ENCODE results near the gene CIRBP.

CIRBP gene

DNA sequence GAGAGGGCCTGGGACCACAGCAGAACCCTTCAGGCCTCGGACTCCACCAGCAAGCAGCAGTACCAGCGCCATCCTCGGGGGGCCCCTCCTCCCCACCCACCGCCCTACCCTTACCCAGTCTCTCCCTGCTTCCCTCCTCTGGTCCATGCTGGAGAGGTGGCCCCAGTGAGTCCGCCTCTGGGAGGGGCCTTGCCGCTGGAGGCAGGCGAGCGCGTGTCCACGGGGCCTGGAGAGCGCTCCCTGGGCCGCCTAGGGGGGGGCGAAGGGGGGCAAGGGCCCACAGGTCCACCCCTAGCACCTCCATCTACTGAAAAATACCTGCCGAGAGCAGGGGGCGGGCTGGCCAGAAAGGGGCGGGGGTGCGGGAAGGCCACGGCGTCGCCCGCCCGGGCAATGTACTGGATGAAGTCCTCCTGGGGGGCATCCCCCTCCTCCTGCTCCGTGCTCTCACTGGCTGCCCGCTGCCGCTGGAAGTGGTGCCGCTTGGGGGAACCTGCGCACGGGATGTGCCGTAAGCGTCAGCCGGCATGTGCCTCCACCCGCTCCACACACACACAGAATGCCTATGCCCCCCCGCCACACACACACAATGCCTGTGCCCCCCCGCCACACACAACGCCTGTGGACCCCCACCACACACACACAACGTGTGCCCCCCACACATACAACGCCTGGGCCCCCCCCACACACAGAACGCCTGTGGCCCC, 38.2 kb upstream of the CIRBP start:
- ATAC-seq = no peak

DNA sequence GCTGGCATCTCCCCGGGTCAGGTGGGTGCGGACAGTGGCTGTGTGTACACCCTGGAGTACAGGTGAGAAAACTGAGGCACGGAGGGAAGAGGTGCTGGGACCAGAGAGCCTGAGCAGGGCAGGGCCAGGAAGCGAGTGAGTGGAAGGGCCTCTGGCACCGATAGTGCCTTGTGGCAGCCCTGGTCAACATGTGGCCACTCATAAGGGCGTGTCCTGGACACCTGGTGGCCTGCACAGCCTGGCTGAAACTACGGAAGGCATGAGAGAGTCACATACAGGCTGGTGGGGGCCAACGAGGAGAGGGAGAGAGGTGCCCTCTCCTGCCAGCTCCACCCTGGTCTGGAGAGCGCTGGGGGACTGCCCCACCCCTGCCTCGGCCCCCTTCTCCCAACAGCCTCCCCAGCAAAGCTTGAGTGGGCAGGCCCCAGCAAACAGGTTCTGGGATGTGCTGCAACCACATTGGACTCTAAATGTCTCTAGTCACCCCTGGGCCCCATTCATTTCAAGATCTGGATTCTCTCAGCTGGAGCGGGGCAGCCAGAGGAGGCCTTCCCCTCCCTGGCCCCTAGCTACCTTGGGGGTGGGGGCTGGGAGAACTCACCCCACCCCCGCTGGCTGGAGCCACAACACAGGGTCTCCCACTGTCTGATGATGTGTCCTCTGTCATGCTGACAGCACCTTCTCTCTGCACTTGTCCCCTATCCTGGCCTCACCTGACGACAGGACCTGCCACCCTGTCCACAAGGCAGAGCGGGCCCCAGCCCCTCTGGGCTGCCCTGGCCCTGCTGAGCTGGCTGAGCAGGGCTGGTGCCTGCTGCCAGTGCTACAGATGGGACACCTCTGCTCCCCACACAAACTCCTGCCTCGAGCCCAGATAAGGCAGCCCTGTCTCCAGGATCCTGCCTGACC, 37.1 kb upstream of the CIRBP start:
- peak in 1 of 2 donors; percentile 16 for ATAC-seq

DNA sequence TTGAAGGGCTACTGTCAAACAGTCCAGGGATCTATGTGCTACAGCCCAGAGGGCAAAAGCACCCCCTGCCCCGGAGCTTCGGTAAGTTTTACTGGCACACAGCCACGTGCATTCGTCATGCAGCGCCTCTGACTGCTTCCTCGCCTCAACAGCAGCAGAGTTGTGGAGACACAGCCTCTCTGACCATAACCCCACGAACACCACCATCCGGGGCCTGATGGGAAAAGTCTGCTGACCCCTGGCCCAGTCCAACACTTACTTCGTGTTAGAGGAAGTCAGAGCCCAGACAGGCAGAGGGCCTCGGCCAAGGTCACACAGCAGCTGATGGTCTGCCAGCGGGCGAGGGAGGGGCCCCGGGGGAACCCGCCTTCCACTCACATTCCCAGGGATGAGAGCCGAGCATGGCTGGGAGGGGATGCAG, 36.5 kb upstream of the CIRBP start:
- ATAC-seq = no peak

DNA sequence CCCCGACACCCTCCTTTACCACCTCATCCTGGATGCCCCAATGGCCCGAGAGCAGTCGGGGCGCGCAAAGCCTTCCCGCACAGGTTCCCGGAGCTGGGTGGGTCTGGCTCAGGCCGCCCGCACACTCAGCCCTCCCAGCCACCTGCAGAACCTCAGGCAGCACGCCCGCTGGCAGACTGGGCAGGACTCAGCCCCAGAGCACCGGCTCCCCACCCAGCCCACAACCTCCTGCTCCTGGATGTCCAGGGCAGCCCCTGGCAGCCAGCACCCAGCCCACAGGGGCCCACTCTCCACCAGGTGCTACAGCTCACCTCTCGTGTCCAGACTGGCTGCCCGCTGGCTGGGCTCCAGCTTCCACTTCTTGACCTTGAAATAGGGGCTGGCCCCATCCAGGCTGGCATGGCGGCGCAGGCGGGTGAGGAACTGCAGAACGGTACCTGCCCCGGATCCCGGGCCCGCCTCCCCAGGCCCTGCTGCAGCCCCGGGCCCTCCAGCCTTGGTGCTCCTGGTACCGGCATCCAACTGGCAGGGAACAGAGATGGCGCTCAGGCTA, 35.9 kb upstream of the CIRBP start:
- no peak for ATAC-seq

DNA sequence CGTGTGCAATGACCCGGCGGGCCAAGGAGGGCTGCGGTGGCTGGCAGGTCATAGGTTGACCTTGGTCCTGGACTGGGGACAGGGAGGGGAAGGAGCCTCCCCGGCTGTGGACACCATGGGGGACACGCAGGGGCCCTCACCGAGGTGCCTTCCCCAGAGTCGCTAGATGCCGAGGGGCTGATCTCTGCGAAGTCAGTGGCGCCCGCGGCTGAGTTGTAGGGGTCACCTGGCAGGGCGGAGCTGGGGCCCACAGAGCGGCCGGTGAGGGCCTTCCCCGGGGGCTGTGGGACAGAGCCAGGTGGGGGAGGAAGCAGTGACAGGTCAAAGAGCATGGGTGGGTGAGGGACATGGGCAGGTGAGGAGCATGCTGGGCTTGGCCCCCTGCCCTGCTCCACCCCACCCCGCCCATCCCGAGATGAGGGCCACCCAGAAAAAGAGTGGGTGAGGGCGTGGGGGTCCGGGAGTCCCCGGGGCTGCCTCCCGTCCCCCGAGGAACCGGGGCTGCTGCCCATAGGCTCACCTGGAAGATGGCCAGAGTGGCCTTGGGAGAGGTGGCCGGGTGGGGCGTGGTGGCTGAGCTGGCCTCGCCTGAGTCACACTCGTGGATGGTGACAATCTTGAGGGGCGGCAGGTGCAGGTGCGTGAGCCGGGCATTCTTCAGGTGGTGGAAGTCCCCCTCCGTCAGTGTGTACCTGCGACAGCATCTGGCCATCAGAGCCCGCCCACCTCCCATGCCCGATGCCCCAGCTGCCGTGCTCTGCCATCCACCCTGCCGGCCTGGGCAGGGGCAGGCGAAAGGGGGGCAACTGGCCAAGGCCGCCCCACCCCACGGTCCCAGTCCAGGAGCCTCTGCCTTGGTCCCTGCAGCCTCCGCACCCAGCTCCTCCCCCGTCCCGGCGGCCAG, 34.8 kb upstream of the CIRBP start:
- ATAC-seq = no peak

DNA sequence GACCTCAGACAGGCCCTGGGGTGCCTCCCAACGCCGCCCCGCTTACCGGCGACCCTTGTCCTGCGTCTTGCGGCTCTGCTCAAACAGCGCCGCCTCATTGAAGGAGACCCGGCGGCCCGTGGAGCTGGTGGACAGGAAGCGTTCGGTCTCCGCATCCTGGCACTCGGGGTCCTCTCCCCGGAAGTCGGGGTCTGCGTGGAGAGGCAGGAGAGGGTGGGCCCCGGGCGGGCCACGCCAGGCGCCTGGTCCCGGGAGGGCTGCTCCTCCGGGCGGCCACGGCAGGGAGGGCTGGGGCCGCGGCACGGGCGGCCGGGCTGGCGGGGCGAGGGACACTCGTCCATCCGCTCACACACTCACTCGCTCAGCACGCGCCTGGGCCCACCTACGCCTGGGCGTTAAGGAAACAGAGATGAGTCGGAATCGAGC, 34.2 kb upstream of the CIRBP start:
- ATAC-seq = no peak

DNA sequence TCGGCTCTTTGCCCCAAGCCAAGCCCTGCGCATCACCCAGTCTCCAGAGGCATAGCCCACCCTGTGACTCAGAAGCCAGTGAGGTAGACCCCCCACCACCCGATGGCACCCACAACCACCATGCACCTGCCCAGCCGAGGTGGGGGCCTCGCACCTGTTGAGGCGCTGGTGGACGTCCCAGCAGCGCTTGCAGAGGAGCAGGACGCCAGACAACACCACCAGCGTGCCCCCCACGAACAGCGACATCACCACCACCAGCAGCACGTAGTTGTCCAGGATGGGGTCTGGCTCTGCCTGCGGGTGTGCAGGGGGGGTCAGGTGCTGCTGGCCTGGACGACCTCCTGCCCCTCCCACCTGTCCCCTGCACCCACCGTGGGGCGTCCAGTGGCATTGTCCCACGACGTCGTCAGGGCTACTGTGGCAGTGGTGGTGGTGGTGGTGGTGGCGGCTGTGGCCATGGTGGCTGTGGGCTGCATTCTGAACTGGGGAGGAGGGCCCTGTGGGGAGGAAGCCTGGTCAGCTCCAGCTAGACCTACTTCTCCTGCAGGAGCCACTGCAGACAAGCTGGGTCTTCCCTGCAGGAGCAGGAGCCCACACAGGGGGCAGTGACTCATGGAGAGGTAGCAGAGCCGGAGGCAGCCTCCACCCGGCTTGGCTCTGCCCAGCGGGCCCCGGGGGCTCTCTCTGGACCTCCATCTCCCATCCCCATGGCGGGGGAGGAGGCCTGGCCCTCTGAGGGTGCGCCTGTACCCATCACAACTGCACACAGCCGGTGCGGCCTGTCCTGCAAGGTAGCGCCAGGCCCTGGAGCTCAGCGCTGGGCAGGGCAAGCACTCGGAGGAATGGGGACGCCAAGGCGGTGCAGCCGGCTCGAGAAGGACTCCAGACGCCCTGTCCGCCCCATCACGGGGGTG, 33.2 kb upstream of the CIRBP start:
- ATAC-seq = no peak

DNA sequence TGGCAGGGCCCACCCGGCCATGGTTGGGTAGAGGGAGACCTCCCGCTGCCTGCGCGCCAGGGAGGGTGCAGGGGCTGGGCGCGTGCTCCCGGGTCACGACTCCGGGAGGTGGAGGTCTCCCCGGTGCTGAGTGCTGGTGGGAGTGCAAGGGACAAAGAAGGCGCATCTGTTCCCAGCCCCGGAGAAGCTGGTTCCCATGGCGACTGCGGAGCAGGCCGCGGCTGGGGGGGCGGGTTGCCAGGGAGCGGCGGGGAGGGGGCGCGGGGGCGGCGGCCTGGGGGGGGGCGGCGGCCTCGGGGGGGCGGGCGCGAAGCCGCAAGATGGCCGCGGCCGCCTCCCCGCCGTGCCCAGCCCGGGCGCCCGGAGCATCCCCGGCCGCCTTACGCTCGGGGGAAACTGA, 32.6 kb upstream of the CIRBP start:
- no peak for ATAC-seq

DNA sequence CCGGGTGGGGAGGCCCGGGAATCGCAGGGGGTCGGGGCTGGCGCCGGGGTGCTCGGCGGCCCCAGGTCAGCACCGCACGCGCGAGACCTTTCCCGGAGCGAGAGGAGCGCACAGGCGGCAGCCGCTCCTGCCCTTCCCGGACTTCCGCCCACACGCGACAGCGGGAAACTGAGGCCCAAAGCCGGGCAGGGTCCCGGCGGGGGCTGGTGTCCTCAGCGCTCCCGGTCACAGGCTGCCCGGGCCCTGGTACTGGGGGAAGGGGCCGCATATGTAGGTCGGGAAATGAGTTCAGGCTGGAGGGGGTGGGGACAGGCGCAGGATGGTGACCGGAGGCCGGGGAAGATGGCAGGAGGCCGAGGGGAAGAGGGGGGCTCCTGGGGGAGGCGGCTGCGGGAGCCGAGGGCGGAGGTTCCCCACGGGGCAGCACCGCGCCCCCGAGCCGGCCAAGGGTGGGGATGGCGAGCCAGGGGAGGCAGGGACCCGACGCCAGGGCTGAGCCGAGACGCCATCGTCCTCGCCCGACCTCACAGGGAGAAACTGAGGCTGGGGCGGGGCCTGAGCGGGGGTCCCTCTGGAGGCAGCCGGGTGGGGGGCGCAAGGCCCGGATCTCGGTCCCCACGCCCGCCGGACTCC, 32.0 kb upstream of the CIRBP start:
- ATAC-seq = no peak

DNA sequence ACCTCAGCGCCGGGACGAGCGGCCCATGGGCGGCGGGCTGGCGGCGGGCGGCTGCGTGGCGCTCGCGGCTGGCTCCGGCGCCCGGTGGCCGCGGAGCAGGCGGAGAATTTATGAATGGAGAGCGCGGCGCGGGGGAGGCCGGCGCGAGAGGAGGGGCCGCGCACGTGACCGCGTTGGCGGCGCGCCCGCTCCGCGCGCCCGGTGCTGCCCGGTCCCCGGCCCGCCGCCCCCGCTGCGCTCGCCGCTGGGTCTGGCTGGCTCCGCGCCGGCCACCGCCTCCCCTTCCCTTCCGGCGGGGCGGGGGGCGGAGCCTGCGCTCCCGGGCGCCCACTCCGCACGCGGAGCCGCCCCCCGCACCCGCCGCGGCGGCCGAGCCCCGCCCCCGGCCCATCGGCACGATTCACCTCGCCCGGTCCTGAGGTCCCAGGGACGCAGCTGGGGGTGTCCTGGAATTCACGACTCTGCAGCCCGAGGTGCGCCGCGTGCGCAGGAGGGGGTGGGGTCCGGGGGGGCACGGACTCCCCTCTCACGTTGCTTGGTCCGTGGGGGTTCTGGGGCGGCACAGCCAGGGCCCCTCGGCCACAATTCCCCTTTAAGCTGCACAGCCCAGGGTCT, 31.3 kb upstream of the CIRBP start, which contains the start of gene CBARP:
Gene CBARP, minus strand, starts transcription at position 252 of the 615 bp plus-strand sequence. CDS start 1,905 bp downstream, outside the sequence.
- peak in 1 of 2 donors; percentile 2 for ATAC-seq

DNA sequence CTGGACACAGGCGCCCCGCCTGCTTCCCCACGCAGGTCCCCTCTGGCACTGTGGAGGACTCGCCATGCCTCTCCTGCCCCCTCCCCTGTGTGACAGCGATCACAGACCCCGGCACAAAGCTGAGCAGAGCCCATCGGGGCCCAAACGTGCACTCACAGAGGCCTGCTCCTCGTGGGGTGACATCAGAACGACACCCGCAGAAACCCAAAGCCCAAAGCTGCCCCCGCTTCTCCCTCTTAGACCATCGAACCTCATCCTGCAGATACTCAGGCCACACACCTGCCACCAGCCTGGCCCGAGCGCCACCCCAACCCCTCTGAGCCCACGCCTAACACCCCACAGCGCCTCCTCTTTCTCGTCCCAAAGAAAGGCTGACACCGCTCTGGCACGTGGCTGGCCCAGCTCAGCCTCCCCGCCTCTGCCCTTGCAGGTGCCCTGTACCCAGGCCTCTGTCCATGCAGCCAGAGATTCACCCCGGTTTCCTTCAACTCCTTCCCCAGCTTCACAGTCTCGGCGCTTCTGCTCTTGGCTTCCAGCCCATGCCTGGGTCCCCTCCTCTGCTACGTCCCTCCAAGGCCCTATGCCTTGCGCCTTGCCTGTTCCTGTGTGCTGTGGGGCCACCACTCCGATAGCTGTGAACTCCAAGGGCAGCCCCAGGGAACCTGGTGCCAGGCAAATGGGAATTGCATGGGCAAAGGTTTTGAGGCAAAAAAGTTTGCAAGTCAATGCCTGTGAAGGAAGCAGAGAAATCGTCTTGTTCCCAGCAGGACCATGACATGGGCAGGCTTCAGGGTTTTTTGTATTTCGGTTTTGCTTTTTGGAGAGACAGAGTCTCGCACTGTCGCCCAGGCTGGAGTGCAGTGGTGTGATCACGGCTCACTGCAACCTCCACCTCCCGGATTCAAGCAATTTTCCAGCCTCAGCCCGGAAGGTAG, 30.5 kb upstream of the CIRBP start:
- ATAC-seq = no peak

DNA sequence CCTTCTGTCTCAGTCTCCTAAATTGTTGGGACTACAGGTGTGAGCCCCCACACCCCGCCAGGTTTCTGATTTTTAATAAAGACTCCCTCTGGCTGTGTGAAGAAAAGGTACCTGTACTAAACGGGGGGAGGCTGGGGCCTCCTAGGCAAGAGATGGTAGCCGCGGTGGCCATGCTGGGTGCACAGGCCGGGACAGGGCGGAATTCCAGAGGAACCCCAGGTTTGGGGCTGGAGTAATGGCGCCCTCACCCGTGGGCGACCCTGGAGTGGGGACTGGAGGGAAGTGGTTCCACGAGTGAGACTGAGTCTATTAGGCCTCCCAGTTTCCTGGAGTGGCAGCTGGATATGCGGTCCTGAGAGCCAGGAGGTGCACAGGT, 29.7 kb upstream of the CIRBP start:
- no peak for ATAC-seq

DNA sequence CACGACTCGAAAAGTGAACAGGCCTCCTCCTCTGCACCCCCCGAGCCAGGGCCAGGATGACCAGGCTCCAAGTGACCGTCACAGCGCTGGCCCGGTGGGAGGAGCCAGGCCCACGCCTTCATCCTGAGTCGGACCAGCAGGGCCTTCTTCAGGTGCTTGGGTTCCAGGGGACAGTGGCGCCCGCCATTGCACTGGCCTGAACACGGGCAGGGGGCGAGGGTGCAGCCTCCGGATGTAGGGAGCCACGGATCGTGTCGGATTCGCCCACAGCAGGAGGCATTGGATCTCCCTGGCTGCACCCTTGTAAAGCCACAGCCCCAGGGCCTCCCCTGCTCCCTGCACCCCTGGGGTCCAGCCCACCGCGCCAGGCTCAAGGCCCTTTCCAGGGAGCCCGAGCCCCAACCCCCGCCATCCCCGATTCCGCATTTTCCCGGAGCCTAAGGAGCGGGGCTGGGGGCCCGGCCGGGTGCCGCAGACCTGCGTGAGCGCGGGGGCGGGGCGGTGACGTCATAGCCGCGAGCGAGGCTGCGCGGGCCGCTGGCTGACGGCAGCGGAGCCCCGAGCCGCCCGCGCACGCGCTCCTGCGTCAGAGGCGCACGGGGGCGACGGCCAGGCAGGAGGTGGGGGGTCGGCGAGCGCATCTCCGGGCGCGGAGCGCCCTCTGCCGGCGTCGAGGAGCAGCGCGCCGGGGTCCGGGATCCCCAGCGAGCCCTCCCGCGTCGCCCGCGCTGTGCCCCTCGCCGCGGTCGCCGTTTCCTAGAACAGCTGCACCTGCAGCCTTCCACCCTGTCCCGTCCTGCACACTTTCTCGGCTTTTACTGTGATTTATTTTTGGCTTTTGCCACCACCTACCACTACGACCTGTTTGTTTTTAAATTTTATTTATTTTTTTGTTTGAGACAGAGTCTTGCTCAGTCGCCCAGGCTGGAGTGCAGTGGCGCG, 29.1 kb upstream of the CIRBP start:
- ATAC-seq = peak; percentile 51 to 52

DNA sequence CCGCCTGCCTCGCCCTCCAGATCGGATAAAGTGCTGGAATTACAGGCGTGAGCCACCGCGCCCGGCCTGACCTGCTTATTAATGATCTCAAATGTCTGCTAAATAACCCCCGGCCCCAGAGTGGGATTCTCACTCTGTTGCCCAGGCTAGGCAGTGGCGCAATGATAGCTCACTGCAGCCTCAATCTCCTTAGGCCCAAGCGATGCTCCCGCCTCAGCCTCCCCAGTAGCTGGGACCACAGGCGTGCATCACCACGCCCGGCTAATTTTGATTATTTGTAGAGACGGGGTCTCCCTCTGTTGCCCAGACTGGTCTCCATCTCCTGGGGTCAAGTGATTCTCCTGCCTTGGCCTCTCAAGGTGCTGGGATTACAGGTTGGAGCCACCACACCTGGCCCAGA, 28.2 kb upstream of the CIRBP start:
- ATAC-seq = no peak

DNA sequence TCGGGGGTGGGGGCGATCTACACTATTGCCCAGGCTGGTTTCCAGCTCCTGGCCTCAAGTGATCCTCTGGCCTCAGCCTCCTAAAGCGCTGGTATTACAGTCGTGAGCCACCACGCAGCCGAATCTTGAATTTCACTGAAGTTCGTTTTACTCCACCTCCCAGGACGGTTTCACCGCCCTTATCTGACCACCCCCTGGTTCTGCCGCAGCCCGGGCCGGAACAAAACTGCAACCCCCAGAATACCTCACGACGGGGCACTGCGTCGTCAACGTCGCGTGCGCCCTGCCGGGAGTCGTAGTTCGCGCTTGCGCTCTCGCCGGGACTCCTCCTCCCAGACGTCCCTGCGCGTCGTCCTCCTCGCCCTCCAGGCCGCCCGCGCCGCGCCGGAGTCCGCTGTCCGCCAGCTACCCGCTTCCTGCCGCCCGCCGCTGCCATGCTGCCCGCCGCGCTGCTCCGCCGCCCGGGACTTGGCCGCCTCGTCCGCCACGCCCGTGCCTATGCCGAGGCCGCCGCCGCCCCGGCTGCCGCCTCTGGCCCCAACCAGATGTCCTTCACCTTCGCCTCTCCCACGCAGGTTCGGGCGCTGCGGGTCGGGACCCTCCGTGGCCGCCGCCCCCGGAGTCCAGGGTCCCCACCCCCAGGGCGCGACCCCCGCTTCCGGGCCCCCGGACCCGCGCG, 27.6 kb upstream of the CIRBP start, which contains the start of gene ATP5F1D:
Gene ATP5F1D, plus strand, starts transcription at position 335 of the 679 bp plus-strand sequence. Its CDS starts 100 bp downstream, at position 435.
- ATAC-seq = peak; percentile 79 to 80

DNA sequence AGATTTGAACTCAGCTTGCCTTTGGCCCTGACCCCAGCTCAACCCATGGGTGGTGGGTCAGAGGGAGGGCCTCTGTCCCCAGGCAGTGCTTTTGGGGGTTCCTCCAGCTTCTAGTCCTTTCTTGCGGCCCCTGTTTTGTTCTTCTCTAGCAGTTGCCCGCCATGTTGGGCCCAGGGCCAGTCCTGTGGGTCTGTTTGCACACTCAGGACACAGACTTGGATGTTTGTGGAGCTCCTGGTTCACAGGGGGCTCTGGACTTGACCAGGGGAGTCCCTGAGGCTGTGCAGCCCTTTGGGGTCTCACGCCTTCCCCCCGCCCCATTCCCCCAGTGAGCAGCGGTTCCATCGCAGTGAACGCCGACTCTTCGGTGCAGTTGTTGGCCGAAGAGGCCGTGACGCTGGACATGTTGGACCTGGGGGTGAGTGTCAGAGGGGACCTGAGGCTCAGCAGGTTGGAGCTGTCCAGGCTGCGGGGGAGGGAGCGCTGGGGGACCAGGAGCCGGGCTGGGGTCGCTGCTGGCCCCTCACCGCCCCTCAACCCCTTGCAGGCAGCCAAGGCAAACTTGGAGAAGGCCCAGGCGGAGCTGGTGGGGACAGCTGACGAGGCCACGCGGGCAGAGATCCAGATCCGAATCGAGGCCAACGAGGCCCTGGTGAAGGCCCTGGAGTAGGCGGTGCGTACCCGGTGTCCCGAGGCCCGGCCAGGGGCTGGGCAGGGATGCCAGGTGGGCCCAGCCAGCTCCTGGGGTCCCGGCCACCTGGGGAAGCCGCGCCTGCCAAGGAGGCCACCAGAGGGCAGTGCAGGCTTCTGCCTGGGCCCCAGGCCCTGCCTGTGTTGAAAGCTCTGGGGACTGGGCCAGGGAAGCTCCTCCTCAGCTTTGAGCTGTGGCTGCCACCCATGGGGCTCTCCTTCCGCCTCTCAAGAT, 25.1 kb upstream of the CIRBP start:
- ATAC-seq = peak; percentile 38 to 48
